ENCODE data around the gene TRPV3. TPM values are rescaled to one million over a fixed set of nuclear protein-coding genes. Genes with fewer than 3 reads are reported as not detected.

Gene TRPV3
- total and polyA plus RNA-seq, 2 experiments from 2014 or later: 0.15 to 0.69 TPM

- Histone ChIP-seq H3K27ac (ENCODE audit: low read depth) (no peak overlapping the region), H3K4me3 (no peak overlapping the region), H3K79me2 (replicated peaks; ENCODE audit: insufficient read depth) (no peaks in the 10 kb centered on the region), H3K4me2 (no peak overlapping the region), H2AFZ (no peak overlapping the region), H3K9me2 (ENCODE audit: insufficient read depth) (peaks cover 13% of the 10 kb centered on the region; the same call in 1 of the 2 replicates), H4K20me1 (replicated peaks; ENCODE audit: insufficient read depth) (no peaks in the 10 kb centered on the region), H3K4me1 (ENCODE audit: insufficient read depth) (no peaks in the 10 kb centered on the region), H3K27me3 (ENCODE audit: insufficient read depth) (no peaks in the 10 kb centered on the region), H3K36me3 (ENCODE audit: insufficient read depth) (no peaks in the 10 kb centered on the region), H3F3A (replicated peaks; ENCODE audit: low read depth) (no peaks in the 10 kb centered on the region)
- no peak overlapping the region for H3K27ac Mint-ChIP-seq
- TF ChIP-seq ZNF114 (CRISPR knock-in tag; IDR thresholded peaks at IDR 0.05): no peak
- no peak for TF ChIP-seq STAT1 (IDR thresholded peaks at IDR 0.05; ENCODE audit: unreplicated experiment)
- no peak for TF ChIP-seq EZH2 (IDR thresholded peaks at IDR 0.05; ENCODE audit: low read depth, unreplicated experiment)
- TF ChIP-seq CTCF (conservative IDR thresholded peaks at IDR 0.05; ENCODE audit: low read depth in 2 of 2): no peak
- no peak for TF ChIP-seq EZH2phosphoT487 (IDR thresholded peaks at IDR 0.05; ENCODE audit: unreplicated experiment)
- TF ChIP-seq REST (IDR thresholded peaks at IDR 0.05; ENCODE audit: unreplicated experiment): no peak
- TF ChIP-seq ZNF462 (CRISPR knock-in tag; IDR thresholded peaks at IDR 0.05): no peak
- TF ChIP-seq CREB1 (CRISPR knock-in tag; IDR thresholded peaks at IDR 0.05; ENCODE audit: low read depth): no peak
- no peak for TF ChIP-seq ETS1 (IDR thresholded peaks at IDR 0.05)
- TF ChIP-seq ZNF331 (CRISPR knock-in tag; IDR thresholded peaks at IDR 0.05; ENCODE audit: low read depth): no peak
- TF ChIP-seq NANOG (IDR thresholded peaks at IDR 0.05; ENCODE audit: borderline replicate concordance): no peak
- TF ChIP-seq JUNB (IDR thresholded peaks at IDR 0.05; ENCODE audit: unreplicated experiment): no peak
- DNase-seq (ENCODE audit: low spot score) (no peak), ATAC-seq (no peak)
- no peak overlapping the region for H3K4me3 Mint-ChIP-seq
- H3K27me3 Mint-ChIP-seq (ENCODE audit: insufficient read depth, low read depth, poor library complexity): peaks cover 3% of the 10 kb centered on the region
- no peaks in the 10 kb centered on the region; the same call in 2 of the 3 replicates for H3K36me3 Mint-ChIP-seq (ENCODE audit: low read depth)
- H3K9me3 Mint-ChIP-seq: peaks cover 7% of the 10 kb centered on the region; the same call in 2 of the 3 replicates
- no peaks in the 10 kb centered on the region for H3K4me1 Mint-ChIP-seq
Observed at GRCh38 chr17:3553419-3554401, 3.9 kb downstream of the TRPV3 start.
